Mononuclear cell (primary cell): ENCODE measurements around the gene HRH4. TPM values are rescaled to one million over a fixed set of nuclear protein-coding genes. Genes with fewer than 3 reads are reported as not detected.

Source experiments
- H3K27me3 ChIP-seq: 2 replicates; pipeline ENCODE4 v1.6.0; 2011; ENCODE audit warnings: low read length, control low read depth; ENCODE audit not compliant: insufficient read depth
- H3K4me1 ChIP-seq: 2 replicates; pipeline ENCODE4 v1.5.1; 2011; ENCODE audit warnings: mild to moderate bottlenecking, low read length, control low read depth; ENCODE audit not compliant: insufficient read depth
- H3K4me3 ChIP-seq: 2 replicates; pipeline ENCODE4 v1.5.1; 2011; ENCODE audit warnings: mild to moderate bottlenecking, low read length, moderate library complexity
- H3K9me3 ChIP-seq: 2 replicates; pipeline ENCODE4 v1.5.1; 2011; ENCODE audit warnings: low read depth, mild to moderate bottlenecking, control low read depth, low read length
- total RNA-seq: library from RNA; depleted of rRNA; stranded (reverse); fragments of >200 nt; gene quantifications from one replicate; pipeline ENCODE4 v1.2.3, GENCODE V29; 2012

Gene HRH4
- total RNA-seq, 1 donor, result 0.42 TPM

DNA sequence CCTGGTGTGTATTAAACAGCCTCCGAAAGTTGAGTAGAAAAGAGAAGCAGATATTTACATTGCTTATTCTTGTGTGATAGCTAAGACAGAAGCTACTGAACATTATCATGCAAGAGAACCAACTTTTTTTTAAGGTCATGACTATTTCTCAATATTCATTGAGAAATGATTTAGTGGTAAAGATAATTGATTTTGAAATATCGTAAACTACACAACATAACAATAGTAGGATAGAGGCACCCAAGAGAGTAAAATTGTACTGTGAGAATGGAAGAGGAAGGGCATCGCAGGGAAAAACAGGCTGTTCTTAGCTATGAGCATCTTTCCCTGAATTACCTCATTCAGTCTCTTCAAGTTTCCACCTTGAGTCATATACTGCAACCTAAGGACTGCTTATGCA lies 25.2 kb downstream of the HRH4 start:
- no peaks in the 10 kb centered on the region for H3K27me3 ChIP-seq
- H3K9me3 ChIP-seq, result no peaks in the 10 kb centered on the region
- peaks cover 12% of the 10 kb centered on the region for H3K4me1 ChIP-seq
- H3K4me3 ChIP-seq, result no peak overlapping the region

DNA sequence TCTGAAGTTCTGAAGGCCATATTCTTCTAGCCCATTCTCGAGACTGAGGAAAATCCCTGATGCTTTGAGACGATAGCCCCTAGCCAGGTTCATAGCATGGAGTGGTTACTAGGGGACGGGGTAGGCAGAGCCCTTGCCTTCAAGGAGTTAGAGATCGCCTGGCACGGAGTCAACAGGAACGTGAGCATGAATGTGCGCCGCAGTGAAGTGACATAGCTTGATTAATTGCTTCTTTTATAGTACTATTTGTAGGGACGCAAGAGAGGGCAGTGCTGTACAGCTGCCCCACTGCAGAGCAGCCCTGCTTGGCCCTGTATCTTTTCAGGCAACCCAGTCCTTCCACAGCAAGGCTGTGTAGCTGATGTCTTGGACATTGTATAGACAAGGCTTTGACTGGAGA lies 26.2 kb downstream of the HRH4 start:
- Histone ChIP-seq H3K4me3 (no peak overlapping the region), H3K4me1 (peaks cover 13% of the 10 kb centered on the region), H3K27me3 (no peaks in the 10 kb centered on the region), H3K9me3 (no peaks in the 10 kb centered on the region)

DNA sequence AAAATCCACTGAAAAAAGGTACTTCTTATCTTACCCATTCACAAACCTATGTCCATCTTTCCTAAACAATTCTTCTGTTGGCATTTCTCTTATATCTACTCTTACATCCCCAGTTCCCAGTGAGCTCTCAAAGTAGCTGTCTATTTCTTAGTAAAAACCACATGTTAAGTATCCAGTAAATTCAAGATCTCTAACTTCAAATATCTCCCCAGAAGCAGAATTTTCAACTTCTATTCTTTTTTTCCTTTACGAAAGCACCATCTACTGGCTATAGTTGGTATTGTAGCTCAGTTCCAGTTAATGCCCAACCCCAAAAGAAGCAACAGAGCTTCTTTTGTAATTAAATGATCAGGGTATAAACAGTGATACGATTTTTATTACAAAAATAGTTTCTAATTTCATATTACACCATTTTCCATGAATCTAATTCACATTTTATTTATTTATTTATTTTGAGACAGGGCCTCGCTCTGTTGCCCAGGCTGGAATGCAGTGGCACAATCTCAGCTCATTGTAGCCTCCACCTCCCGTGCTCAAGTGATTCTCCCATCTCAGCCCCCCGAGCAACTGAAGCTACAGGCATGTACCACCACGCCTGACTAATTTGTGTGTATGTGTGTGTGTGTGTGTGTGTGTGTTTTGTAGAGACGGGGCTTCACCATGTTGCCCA lies 28.5 kb downstream of the HRH4 start:
- Histone ChIP-seq H3K27me3 (no peaks in the 10 kb centered on the region), H3K4me3 (no peak overlapping the region), H3K9me3 (no peaks in the 10 kb centered on the region), H3K4me1 (peaks cover 22% of the 10 kb centered on the region)

DNA sequence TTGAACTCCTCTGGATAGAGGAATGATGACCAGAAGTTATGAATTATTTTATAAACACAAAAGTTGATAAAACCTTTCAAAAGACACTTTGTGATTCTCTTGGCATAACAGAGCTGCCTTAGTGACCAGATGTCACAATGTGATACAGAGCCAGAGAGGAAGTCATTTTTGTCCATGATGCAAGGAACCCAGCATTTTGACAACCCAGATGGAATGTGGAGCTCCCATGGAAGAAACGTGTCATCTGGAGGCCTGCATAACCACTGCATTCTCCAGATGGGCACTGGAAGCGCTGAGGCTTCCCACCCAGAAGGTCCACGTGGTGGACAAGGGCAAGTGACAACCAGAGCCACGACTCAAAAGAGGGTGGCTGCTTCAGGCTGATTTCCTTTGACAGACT lies 30.1 kb downstream of the HRH4 start:
- no peaks in the 10 kb centered on the region for H3K9me3 ChIP-seq
- no peak overlapping the region for H3K4me3 ChIP-seq
- H3K27me3 ChIP-seq, result no peaks in the 10 kb centered on the region
- peaks cover 10% of the 10 kb centered on the region for H3K4me1 ChIP-seq

DNA sequence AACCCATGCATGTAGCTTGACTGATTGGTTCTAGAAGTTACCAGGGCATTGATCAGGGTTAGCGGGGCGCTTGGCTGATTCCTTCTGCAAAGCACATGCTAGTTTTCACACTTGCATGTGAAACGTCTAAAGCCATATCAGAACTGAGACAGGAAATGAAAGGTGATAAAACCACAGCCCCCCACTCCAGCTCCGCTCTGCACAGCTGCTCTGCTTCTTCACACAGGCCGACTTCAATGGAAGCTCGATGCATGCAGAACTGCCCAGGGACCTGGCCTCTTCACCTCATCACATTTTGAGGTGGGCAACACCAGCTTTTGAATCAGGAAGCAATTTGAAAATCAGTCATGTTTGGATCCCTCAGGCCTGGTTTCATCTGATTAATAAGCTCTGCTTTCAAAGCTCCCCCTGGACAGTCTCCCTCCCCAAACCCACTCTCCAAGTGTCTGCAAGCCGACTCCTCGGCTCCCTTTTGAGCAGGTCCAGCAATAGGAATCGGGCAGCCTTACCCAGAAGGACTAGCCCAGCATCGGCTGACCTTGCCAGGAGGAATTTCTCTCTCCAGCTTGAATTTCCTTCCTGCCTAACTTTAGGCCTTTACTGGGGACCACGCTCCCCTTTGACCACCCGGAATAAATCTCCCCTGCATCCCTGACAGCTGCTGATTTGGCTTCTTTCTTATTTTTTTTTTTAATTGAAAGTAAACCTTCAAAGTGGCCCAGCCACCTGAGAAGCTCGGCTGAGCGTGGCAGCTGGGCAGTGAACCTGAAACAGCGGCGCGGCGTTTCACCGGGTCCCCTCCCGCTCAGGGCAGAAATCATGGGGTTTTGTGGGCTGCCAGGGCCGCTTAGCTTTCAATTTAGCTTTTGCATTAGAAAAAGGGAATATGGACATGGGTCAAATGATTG lies 31.7 kb downstream of the HRH4 start:
- Histone ChIP-seq H3K4me3 (no peak overlapping the region), H3K4me1 (peaks cover 10% of the 10 kb centered on the region), H3K27me3 (no peaks in the 10 kb centered on the region), H3K9me3 (no peaks in the 10 kb centered on the region)

DNA sequence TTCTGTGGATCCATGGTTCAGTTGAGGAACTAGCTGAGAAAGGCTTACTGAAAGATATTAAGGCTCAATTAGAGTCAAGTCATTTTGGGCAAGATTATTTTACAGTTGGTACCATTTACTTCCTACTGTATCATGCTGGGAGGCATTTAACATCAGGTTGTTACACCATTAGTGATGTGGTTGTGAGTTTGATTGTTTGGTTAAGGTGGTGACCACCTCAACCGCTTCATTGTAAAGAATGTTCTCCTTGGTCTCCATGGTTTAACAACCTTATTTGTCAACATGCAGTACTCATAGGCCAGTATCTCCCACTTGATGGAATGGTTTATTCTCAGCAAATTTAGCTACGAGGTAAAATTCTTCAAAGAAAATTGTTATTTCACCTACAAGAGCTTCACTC lies 34.1 kb downstream of the HRH4 start:
- Histone ChIP-seq H3K27me3 (no peaks in the 10 kb centered on the region), H3K4me1 (peaks cover 10% of the 10 kb centered on the region), H3K9me3 (no peaks in the 10 kb centered on the region), H3K4me3 (no peak overlapping the region)

DNA sequence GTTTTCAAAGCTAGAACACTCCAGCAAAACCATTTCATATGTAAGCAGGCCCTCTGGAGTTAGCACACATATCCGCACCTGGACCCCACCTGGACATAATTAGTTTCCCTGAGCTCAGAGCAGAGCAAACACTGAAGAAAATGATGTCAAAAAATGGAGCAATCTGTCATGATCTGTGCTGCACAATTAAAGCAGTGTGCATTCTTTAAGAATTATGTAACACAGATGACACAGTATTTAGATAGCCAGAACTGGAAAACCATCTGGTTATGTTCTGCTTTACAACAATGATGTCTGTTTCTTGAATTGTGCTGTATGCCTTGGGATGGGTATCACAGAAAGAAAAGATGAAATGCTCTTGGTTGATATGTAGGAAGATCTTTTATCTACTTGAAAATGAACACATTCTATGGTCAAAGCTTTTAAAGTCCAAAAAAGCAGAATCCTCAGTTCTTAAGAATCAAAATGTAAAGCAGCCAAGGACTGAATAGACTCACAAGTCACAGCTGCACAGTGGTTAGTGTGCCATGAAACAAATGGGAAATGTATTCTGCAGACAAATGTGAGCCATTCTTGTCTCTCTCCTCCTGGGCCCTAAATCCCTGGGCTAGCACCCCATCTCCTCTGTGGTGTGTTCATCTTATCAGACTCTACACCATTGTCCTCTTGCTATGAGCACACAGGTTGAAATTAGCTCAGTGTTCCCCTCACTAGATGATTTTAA lies 36.8 kb downstream of the HRH4 start:
- Histone ChIP-seq H3K27me3 (no peaks in the 10 kb centered on the region), H3K4me3 (no peak overlapping the region), H3K4me1 (peaks cover 4% of the 10 kb centered on the region), H3K9me3 (no peaks in the 10 kb centered on the region)

DNA sequence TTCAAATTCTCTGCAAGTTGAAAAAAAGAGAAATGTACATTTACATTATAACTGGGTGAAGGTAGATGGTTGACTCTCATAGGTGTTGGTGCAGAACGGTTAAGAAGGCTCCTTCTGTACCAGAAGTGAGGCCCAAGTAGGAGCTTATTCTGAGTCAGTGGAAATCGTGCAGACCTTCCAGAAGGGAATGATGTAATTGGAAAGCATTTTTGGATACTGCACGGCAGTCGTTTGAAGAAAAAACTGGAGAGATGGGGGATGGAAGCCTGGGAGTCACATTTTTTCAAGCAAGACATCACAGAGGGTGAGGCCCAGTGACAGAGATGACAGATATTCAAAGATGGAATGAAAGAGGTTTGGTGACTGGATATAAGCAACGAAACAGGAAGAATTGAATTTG lies 39.4 kb downstream of the HRH4 start:
- H3K27me3 ChIP-seq, result no peaks in the 10 kb centered on the region

DNA sequence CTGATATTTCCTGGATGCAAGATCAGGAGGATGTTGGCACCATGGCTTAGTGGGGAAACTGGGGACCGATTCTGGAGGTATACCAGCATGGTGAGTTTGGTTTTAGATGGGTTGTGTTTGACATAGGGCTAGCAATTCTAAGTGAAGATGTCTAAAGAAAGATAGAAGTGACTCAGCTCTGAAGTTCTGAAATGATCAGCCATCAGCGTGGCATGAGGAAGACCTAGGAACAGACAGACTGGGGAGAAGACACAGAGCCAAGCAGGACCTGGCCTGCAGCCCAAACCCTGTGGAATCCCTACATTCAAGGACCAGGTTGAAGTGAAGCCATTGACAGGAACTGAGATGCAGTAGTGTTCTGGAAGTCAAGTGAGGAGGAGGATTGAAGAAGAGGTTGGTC lies 39.8 kb downstream of the HRH4 start:
- H3K27me3 ChIP-seq, result no peaks in the 10 kb centered on the region
- H3K4me1 ChIP-seq, result no peaks in the 10 kb centered on the region
- H3K9me3 ChIP-seq, result no peaks in the 10 kb centered on the region
- no peak overlapping the region for H3K4me3 ChIP-seq

More for the DNA sequence above, 39.4 kb downstream of the HRH4 start:
- H3K4me1 ChIP-seq, result no peaks in the 10 kb centered on the region
- H3K9me3 ChIP-seq, result no peaks in the 10 kb centered on the region
- H3K4me3 ChIP-seq, result no peak overlapping the region

DNA sequence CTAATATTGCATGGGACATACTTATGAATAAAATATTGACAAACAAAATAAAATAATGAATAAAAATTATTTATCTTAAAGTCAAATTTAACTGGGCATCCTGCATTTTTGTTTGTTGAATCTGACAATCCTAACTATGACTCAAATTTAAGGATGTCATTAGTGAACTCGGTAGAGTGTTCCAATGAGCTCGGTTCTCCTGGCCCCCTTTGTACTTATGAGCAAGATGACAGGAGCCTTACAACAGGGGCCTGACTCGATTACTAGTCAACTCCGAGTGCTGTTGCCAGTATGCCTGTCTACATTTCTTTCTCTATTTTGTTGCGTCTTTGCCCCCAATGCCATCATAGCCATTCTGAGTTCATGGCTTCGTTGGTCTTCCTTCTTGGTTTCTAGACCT lies 40.3 kb downstream of the HRH4 start:
- no peak overlapping the region for H3K4me3 ChIP-seq

DNA sequence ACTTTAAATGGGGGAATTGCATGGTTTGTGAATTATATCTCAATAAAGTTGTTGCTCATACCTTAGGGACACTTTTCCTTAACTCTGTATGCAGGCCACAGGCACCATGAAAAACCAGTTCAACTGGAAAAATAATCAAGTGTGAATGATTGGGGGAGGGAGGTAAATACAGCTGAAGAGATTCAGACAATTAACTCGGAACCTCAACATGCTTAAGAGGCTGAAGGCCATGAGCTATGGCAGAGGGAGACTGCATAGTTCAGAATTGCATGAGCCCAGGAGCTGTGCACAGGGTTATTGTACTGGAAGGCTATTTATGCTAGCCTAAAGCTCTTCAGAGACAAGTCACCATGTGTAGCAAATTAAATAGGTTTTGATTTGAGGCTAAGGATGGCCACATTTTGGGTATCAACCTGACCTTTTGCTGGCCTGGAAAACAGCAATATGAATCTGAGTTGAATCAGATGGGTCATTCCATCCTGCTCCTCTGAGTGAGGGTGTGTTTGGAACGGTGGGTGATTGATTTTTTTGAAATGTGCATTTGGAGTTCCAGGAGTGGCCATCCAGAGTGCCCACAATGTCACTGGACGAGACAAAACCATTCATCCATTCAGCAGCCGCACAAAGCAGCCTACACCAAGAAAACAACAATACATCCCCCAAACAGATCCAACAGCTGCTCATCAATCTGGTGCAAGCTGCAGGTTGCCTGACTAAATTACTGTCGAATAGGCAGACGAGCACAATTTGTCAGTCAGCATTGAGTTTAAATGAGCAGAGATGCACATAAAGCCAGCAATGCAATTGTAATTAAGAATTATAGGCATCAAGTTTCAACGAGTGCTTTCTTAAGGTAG lies 42.5 kb downstream of the HRH4 start:
- H3K27me3 ChIP-seq, result no peaks in the 10 kb centered on the region
- H3K9me3 ChIP-seq, result no peaks in the 10 kb centered on the region
- H3K4me3 ChIP-seq, result no peak overlapping the region
- no peaks in the 10 kb centered on the region for H3K4me1 ChIP-seq

More for the DNA sequence above, 40.3 kb downstream of the HRH4 start:
- Histone ChIP-seq H3K4me1 (no peaks in the 10 kb centered on the region), H3K27me3 (no peaks in the 10 kb centered on the region), H3K9me3 (no peaks in the 10 kb centered on the region)

DNA sequence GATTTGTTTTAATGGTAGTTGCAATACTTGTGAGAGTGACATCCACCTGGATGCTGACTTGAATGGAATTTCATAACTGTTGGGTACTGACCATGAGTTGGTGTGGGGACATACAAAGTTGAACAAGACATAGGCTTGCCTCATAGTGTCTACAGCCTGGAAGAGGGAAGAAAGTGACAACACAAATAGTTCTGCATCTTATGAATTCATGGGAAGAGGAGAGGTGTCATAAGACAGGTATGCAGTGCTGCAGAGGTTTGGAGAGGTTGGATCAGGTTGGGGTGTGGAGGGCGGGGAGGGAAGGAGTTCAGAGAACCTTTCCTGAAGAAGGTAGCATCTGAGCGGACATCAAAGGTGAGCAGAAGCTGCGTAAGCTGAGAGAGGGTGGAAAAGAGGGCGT lies 44.0 kb downstream of the HRH4 start:
- H3K27me3 ChIP-seq, result no peaks in the 10 kb centered on the region
- H3K4me1 ChIP-seq, result no peaks in the 10 kb centered on the region

DNA sequence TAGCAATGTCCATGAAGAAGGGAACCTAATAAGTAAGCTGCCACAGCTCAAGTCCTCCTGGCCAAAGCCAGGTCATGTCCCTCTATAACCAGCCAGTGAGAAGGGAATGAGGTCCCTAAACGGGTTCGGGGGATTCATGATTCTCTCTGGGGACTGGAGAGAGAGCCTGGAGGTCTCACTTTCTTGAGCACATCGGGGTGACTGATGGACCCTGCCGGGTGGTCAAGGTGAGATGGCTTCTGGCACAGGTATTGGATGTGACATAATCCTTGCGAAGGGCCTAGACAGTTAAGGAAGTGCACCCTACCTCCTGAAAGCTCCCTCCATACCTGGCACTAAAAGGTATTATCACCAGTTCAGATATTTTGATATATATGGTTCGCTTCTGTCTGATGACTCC lies 45.7 kb downstream of the HRH4 start:
- no peaks in the 10 kb centered on the region for H3K9me3 ChIP-seq
- no peak overlapping the region for H3K4me3 ChIP-seq
- H3K27me3 ChIP-seq, result no peaks in the 10 kb centered on the region
- H3K4me1 ChIP-seq, result no peaks in the 10 kb centered on the region

More for the DNA sequence above, 44.0 kb downstream of the HRH4 start:
- Histone ChIP-seq H3K4me3 (no peak overlapping the region), H3K9me3 (no peaks in the 10 kb centered on the region)

DNA sequence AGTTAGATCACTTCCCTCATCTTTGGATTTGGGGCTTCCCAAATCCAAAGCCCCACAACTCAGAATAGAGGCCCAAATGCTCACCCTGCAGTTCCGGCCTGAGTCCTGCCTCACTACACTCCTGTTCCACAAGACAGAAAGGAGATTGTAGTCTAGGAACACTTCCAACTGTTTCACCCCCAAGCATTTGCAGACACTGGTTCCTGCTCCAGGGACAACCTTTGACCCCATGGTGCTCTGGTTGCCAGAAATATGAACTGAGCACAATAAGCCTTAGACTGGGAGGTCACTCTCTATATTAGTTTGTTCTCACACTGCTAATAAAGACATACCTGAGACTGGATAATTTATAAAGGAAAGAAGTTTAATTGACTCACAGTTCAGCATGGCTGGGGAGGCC lies 49.0 kb downstream of the HRH4 start:
- Histone ChIP-seq H3K27me3 (no peaks in the 10 kb centered on the region), H3K4me3 (no peak overlapping the region), H3K4me1 (no peaks in the 10 kb centered on the region), H3K9me3 (no peaks in the 10 kb centered on the region)
